AG08395 (cell line): ENCODE results near the gene MAPT.
"Not testable (repeated sequence)": the region's sequence is repeated elsewhere in the genome, so short reads cannot be mapped to it uniquely, and the experiment has no call there.

Experiments
- DNase-seq: peaks from one replicate; pipeline ENCODE4 v3.0.0; 2012; ENCODE audit warnings: mixed read lengths, low spot score

The MAPT gene

DNA sequence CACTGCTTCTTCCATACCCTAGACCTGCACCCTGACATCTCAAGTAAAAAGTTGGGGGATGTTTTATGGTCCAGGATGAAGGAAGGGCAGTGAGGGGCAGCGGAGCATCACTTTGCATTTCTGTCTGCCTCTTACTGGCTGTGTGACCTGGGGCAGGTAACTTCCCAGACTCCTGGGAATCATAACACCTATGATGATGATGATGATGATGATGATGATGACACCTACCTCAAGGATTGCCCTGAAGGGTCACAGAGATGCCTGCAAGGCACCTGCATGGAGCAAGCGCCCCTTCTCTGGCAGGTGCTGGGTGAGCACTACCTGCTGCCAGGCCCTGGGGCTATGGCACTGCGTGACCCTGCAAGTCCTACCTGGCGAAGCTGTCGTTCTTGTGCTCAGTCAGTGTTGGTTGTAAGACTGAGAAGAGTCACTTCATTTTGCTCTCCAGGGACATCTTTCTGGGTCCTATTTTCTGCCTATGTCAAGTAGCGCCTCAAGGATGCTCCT is 58.5 kb downstream of the MAPT start:
- no peak for DNase-seq

DNA sequence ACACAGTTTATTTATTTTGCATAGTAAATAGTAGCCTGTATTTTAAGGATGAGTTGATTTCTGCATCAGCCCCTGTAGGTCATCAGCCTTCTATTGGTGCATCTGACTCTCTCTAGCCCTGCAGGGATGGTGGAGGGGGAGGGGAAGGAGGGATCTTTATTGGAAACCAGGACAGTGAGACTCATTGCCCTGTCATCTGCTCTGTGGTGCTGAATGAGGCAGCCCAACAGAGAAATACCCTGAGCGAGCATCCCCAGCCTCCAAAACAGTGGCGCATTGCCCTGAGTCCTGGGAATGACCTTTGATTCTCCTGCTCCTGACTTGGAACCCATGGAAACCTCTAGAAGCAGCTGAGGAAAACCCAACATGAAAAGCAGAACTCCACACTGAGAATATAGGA is 59.2 kb downstream of the MAPT start:
- DNase-seq = no peak

DNA sequence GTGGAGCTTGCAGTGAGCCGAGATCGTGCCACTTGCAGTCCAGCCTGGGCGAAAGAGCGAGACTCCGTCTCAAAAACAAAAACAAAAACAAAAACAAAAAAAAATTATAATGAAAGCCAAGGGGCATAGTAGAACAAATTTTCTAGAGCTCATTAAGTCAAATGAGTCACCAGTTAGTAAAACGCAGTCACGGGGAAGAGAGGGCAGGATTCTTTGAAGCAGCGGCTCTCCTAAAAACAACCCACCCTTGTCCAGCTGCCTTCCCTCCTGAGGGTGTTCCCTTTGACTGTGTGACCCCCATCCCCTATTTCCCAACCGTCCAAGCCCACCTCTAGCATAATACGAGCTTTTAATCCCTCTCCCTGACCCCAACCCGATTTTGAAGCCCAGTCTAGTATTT is 60.6 kb downstream of the MAPT start:
- DNase-seq = no peak

DNA sequence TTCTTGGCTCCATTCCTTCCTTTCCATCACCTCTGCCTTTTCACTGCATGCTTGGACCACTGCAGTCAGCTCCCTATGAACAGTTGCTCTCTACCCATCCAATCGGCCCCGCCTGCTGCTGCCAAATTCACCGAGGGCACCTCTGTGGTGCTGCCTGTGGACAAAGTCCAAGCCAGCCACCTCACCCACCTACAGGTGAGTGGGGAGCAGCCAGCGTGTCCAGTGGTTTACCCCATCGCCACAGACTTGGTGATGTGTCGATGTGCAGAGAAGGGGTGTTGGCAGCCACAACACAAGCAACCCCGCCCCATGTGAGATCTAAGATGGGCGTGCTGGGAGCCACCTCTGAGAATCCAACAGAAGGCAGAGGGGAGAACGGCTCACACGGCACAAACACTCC is 61.0 kb downstream of the MAPT start:
- no peak for DNase-seq

DNA sequence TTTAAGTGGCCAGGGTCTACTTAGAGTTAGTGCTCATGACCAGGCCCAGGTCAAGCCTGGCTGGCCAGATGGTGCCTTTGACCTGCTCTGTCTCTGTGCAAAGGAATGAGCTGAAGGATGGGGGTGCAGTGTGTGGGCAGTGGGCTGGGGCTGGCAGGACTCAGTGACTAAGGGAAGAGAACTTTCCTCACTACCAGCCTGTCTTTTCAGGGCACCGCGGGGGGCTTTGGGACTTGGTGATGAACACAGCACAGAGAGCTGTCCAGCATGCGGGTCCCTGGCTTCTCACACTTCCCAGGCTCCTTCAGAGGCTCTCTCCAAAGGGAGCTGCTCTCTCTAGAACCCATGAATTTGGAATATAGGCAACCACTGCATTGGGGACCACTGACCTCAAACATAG is 61.7 kb downstream of the MAPT start:
- DNase-seq = no peak

DNA sequence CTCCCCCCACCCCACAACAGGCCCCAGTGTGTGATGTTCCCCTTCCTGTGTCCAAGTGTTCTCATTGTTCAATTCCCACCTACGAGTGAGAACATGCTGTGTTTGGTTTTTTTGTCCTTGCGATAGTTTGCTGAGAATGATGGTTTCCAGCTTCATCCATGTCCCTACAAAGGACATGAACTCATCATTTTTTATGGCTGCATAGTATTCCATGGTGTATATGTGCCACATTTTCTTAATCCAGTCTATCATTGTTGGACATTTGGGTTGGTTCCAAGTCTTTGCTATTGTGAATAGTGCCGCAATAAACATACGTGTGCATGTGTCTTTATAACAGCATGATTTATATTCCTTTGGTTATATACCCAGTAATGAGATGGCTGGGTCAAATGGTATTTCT is 62.4 kb downstream of the MAPT start:
- DNase-seq = not testable (repeated sequence)

DNA sequence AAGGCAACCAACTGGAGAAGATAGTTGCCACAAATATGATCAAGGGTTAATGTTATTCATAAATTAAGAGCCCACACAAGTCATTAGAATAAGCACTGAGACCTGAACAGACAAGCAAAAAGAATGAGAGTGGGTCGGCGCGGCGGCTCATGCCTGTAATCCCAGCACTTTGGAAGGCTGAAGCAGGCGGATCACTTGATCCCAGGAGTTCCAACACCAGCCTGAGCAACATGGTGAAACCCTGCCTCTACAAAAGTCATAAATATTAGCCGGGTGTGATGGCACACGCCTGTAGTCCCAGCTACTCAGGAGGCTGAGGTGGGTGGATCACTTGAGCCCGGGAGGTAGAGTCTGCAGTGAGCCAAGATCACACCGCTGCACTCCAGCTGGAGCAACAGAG is 64.0 kb downstream of the MAPT start:
- no peak for DNase-seq

DNA sequence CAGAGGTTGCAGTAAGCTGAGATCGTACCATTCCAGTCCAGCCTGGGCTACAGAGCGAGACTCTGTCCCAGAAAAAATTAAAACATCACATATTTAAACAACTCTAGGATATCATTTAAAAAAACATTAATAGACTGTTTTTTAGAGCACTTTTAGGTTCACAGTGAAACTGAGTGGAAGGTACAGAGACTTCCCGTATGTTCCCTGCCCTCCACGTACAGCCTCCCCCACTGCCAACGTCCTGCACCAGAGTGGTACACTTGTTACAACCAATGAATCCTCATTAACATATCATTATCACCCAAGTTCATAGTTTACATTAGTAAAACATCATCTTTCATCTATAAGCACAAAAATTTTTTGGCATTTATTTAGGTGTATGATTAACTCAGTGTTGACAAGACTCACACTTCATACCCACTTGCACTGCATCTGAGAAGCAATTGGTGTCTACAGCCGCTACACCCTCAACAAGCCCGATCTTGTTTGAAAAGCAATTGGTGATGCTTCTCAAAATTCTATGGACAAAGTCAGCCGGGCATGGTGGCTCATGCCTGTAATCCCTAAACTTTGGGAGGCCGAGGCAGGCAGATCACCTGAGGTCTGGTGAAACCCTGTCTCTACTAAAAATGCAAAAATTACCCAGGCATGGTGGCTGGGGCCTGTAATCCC is 64.8 kb downstream of the MAPT start:
- DNase-seq = no peak

DNA sequence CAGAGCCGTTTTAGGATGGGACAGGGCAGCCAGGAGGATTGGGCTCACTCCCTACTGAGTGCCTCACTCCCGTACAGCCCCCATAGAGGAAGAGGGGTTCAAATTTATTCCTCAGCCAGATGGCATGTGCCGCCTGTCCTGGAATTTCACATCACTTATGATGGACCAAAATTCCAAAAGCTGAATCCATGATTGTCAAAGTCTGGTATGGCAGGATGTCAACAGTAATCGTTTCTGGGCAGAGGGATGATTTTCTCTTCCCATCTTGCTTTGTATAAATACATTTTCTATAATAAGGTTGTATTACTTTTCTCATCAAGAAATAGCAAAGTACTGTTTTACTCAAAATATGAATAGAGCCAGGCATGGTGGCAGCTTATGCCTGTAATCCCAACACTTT is 66.0 kb downstream of the MAPT start:
- no peak for DNase-seq

DNA sequence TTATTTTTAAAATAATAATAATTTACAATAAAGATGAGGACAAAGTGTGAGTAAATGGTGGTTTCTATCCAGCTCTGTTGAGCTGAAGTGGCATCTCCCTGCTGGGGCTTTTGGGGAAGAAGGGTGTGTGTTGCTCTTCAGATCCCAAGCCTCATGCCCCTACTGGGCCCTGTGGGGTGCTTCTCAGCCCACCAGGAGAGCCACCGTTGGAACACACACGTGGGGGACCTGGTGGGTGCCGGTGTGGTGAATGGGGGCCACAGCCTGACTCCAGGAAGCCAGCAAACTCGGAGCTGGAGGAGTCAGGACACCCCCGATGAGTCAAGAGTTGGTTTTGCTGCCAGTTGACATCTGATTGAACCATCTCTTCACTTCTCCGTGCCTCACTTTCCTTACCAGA is 66.9 kb downstream of the MAPT start:
- no peak for DNase-seq

DNA sequence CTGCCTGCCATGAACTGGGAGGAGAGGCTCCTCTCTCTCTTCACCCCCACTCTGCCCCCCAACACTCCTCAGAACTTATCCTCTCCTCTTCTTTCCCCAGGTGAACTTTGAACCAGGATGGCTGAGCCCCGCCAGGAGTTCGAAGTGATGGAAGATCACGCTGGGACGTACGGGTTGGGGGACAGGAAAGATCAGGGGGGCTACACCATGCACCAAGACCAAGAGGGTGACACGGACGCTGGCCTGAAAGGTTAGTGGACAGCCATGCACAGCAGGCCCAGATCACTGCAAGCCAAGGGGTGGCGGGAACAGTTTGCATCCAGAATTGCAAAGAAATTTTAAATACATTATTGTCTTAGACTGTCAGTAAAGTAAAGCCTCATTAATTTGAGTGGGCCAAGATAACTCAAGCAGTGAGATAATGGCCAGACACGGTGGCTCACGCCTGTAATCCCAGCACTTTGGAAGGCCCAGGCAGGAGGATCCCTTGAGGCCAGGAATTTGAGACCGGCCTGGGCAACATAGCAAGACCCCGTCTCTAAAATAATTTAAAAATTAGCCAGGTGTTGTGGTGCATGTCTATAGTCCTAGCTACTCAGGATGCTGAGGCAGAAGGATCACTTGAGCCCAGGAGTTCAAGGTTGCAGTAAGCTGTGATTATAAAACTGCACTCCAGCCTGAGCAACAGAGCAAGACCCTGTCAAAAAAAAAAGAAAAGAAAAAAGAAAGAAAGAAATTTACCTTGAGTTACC is 68.0 kb downstream of the MAPT start:
- no peak for DNase-seq

DNA sequence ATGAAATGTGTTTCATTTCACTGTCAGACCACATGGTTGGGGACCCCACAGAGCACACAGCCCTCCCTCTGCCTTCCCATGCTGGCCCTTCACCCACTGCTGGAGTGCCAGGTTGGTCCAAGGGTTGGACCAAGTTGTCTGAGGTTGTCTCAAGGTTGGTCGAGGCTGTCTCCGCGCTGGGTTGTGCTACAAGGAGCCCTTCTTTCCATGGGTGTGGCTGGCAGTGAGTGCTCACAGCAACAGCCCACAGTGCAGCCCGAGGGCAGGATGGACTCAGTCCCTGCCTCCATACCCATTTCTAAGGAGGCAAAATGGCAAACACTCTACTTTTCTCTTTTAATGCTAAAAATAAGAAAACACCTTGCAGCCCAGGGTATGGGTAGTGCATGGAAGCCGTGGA is 68.9 kb downstream of the MAPT start:
- no peak for DNase-seq

DNA sequence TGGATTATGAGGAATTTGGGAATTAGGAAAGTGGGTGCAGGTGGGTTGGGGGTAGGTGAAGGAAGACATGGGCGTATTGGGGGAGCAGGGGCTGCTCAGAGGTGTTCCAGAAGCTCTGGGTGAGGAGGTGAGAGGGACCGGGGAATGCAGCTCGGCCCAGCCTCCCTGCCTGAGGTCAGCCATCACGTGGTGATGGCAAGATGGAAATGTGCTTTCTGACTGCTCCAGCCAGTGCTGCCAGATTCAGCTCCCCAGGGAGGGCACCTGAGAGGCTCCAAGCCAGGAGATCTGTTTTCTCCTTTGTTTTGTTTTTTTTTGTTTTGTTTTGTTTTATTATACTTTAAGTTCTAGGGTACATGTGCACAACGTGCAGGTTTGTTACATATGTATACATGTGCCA is 69.5 kb downstream of the MAPT start:
- no peak for DNase-seq

DNA sequence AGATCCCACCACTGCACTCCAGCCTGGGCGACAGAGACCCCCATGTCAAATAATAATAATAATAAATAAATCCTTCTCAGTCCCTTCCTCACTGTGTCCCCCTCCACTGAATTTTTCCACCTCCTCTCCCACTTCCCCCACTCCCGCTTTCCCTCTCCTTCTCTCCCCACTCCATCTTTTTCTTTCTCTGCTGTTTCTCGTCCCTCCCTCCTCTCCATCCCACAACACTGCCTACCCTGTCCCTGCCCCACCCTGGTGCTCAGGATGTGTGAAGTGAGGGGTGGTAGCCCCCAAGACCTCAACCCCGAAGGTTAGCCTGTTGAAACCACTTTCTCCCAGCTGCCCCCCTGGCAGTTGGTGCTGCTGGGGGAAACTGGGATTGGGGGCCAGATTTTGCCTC is 70.3 kb downstream of the MAPT start:
- no peak for DNase-seq

DNA sequence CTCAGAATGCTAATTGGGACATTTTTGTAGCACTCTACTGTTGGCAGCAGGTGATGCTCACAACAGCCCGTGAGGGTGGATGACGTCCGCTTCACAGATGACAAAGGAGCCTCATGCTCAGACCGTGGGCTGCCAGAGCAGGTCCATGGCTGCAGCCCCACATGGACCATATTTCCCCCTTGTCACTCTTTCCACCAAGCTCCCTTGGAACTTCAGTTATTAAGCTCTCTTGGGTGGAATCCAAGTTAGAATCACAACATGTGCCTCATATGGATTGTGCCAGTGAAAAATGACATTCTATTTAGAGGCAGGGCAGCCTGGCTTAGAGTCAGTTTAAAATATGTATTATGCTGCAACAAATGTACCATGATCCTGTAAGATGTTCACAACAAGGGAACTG is 71.5 kb downstream of the MAPT start:
- no peak for DNase-seq

DNA sequence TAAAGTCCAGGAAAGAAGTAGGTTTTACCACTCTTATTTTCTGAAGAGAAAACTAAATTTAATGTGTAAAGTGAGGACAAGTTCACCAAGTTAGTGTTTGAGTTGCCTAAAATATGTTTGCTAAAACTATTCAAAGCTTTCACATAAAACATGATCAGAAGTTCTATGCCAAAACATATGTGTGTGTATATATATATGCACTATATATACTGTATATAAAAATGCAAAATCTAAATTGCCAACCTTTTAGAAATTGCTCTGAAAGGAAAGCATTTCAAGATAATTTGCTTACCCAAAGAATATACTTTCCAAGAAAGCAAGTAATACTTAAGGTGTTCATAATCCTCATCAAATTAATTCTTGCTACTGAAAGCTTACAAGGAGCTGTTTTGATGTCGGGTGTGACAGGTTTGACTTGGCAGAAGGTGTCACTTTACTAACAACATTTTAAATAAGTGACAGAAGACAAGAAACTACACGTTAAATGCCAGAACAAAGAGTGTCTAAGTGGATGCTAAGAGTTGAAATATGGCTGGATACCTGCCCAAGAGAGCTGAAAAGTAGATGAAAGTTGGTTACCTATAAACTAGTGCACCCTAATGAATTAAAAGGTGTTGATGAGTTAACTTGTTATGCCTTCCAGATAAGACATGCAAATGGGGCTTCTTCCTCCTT is 72.4 kb downstream of the MAPT start:
- DNase-seq = no peak

DNA sequence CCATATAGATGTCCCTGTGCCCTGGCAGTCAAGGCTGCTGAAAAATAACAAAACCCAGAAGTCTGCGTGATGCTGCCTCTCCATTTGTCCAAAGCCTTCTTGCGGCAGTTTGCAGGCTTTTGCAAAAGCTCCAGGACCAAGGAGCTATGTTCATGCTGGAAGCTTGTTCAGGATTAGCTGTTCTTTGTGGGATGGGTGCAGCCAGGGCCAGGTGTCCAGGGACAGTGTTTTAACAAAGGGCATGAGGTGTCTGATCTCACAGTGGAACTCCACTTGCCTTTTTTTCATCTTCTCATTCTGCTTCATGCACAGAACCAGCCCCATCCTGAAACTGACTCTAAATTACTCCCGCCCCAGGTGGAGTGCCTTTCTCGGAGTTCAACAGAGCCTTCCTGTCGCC is 73.0 kb downstream of the MAPT start:
- DNase-seq = no peak

DNA sequence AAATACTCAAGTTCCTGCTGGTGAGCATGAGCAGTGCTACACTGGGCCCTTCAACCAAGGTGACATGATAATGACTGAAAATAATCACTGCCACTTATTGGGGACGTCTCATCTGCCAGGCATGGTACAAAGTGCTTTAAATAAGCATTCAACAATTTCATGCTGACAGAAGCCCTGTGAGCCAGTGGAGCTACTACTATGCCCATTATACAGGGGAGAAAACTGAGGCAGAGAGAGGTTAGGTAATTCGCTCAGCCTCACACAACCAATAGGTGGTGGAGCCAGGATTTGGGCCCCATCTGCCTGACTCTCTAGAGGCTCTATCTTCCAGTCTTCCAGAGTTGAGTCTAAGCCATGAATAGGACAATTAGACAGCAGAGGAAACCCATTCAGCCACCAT is 74.4 kb downstream of the MAPT start:
- no peak for DNase-seq

DNA sequence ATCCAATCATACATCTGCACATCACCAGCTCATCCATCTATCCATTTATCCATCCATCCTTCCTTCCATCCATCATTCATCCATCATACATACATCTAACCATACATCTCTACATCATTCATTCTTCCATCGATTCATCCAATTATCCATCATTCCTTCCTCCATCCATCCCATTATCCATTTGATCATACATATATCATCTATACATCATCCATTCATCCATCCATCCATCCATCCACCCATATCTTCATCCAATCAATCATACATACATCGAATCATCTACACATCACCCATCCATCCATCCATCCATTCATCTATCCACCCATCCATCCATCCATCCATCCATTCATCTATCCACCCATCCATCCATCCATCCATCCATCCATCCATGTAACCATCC is 75.4 kb downstream of the MAPT start:
- no peak for DNase-seq

DNA sequence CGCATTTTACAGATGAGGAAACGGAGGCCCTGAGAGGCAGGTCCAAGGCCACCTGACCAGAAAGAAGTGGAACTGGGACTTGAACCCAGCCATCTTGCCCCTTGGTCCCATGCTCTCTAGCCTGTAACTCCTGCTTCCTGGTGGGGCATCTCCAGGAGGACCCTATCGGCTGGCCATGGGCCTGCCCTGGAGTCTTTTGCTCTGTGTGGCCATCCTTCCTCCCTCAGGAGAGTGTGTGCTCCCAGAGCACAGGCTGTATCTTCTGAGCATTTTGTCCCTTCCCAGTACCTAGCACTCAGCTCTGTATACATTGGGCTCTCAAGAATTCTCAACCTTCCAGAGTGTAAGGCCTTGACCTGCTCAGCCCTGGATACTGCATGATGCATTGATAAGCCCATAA is 76.3 kb downstream of the MAPT start:
- no peak for DNase-seq

DNA sequence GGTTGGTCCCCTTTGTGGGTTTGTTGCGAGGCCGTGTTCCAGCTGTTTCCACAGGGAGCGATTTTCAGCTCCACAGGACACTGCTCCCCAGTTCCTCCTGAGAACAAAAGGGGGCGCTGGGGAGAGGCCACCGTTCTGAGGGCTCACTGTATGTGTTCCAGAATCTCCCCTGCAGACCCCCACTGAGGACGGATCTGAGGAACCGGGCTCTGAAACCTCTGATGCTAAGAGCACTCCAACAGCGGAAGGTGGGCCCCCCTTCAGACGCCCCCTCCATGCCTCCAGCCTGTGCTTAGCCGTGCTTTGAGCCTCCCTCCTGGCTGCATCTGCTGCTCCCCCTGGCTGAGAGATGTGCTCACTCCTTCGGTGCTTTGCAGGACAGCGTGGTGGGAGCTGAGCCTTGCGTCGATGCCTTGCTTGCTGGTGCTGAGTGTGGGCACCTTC is 77.4 kb downstream of the MAPT start:
- DNase-seq = no peak

DNA sequence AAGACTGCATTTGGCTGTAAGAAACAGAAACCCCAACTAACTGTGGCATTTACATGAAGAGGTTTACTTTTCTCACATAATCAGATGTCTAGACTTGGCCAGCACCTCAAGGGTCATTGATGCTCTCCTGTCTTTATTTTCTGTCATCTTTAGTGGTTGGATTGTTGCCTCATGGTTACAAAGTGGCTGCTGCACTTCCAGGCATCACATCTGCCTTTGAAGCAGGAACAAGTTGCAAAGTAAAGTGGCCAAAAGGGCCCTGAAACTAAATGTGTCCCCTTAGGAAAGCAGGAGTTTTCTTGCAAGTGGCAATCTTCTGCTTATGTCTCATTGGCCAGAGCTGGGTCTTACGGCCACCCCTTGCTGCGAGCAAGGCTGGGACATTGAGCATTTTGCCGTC is 78.2 kb downstream of the MAPT start:
- no peak for DNase-seq

DNA sequence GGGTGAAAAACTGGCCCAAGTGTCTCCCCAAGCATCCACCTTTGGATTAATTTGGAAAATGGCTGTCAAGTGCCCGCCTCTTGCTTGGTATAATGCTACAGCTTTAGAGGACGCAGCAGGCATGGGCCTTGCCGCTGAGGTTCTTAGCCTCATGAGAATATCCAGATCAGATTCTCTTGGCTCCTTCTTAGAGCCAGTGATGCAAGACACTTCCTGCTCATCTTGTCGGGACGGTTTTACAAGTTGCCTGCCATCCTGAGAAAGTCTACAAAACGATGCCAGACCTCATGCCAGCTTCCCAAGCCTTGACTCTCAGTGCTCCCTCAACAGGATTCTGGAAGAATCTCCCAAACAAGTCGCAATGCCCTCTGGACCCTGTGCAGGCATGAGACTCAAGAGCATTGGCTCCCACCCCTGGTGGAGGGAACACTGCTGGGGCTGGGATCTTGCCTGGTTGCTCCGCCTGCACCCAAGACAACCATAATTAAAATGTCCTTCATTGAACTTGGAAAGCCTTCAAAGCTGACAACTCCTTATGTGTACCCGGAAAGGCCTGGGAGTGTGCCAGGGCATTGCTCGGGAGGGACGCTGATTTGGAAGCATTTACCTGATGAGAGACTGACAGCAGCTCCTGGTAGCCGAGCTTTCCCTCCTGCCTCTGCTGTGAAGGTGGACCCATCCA is 78.9 kb downstream of the MAPT start:
- no peak for DNase-seq
